A673 (cell line): ENCODE data around the gene SDE2. TPM values are rescaled to one million over a fixed set of nuclear protein-coding genes. Genes with fewer than 3 reads are reported as not detected.
A peak's percentile ranks its signal among the peaks of the same experiment; 100 is the strongest.

Experiments
- Bru-seq: library from RNA; stranded (reverse); fragments of 400-500 nt; gene quantifications from one replicate; lab custom pipeline; 2021; lab: Mats Ljungman, UMichigan
- BruChase-seq, 2 experiments: library from RNA; stranded (reverse); fragments of 400-500 nt; gene quantifications; one replicate each; lab custom pipeline; 2021; lab: Mats Ljungman, UMichigan
- BruUV-seq: library from RNA; stranded (reverse); fragments of 400-500 nt; replicated peaks from 2 replicates; lab custom pipeline; 2021; lab: Mats Ljungman, UMichigan
- CTCF ChIA-PET: fragments of 300-600 bp; sonication (Branson Sonifier 250); formaldehyde crosslinking; loops from one replicate; lab custom pipeline; 2022; ENCODE audit warnings: antibody characterized with exemption; lab: Charles Lee
- POLR2A ChIA-PET: fragments of 300-600 bp; sonication (Branson Sonifier 250); formaldehyde crosslinking; loops from one replicate; lab custom pipeline; 2022; ENCODE audit warnings: antibody characterized with exemption; ENCODE audit not compliant: low non-redundant PET; lab: Charles Lee
- DNase-seq: peaks from one replicate; pipeline ENCODE4 v3.0.0-alpha.2; 2015; ENCODE audit warnings: low spot score
- H3K27ac ChIP-seq: fragments of 200-600 bp; sonication (generic); 2 replicates; pipeline ENCODE4 v1.5.1; 2016; ENCODE audit warnings: mixed run types, low read depth, mild to moderate bottlenecking, mixed read lengths, antibody characterized with exemption, low read length; ENCODE audit not compliant: poor library complexity, severe bottlenecking
- H3K27me3 ChIP-seq: fragments of 200-600 bp; sonication (generic); replicated peaks from 2 replicates; pipeline ENCODE4 v1.6.1; 2017; ENCODE audit warnings: mixed run types, low read depth, mild to moderate bottlenecking, mixed read lengths, antibody characterized with exemption, low read length; ENCODE audit not compliant: insufficient read depth, poor library complexity
- H3K36me3 ChIP-seq: fragments of 200-600 bp; sonication (generic); 2 replicates; pipeline ENCODE4 v1.6.1; 2016; ENCODE audit warnings: mixed run types, mild to moderate bottlenecking, mixed read lengths, antibody characterized with exemption, low read length; ENCODE audit not compliant: insufficient read depth, poor library complexity, severe bottlenecking
- H3K4me1 ChIP-seq: fragments of 200-600 bp; sonication (generic); 2 replicates; pipeline ENCODE4 v1.6.1; 2017; ENCODE audit warnings: mixed run types, mild to moderate bottlenecking, mixed read lengths, antibody characterized with exemption, low read length; ENCODE audit not compliant: insufficient read depth, poor library complexity, severe bottlenecking
- H3K4me3 ChIP-seq: fragments of 200-600 bp; sonication (generic); 2 replicates; pipeline ENCODE4 v1.5.1; 2016; ENCODE audit warnings: low read depth, mixed run types, mild to moderate bottlenecking, mixed read lengths, low read length; ENCODE audit not compliant: poor library complexity, severe bottlenecking
- H3K9me3 ChIP-seq: fragments of 200-600 bp; sonication (generic); 2 replicates; pipeline ENCODE4 v1.6.1; 2016; ENCODE audit warnings: mixed run types, low read depth, mild to moderate bottlenecking, mixed read lengths, antibody characterized with exemption, low read length; ENCODE audit not compliant: poor library complexity, severe bottlenecking
- EZH2 ChIP-seq: fragments of 200-600 bp; sonication (generic); IDR thresholded peaks from 2 replicates; pipeline ENCODE4 v1.6.1; 2017; ENCODE audit warnings: borderline replicate concordance, low read depth, mild to moderate bottlenecking, mixed read lengths, antibody characterized with exemption, low read length; ENCODE audit not compliant: poor library complexity, severe bottlenecking
- intact Hi-C: fragments of 100-400 bp; cut with micrococcal nuclease; formaldehyde crosslinking; loops from one replicate; pipeline ENCODE4 v1.10.0; 2022; ENCODE audit not compliant: unreplicated experiment
- long read RNA-seq: library from polyadenylated mRNA; stranded (forward); transcript quantifications from one replicate; pipeline ENCODE4 v2.0.0, GENCODE V29; 2022
- total RNA-seq: library from RNA; stranded (reverse); gene quantifications from 2 replicates; pipeline ENCODE4 v1.2.3, GENCODE V29; 2021
- TF ChIP-seq, protein P1 (sequence below): fragments of 300-800, 200-600 bp; sonication (generic); conservative IDR thresholded peaks from 2 replicates; pipeline ENCODE4 v1.5.1; 2017; ENCODE audit warnings: low read depth, mild to moderate bottlenecking, antibody characterized with exemption, low read length, moderate library complexity, mixed read lengths

SDE2 gene
- total RNA-seq = 26.7 and 27.7 TPM in 2 replicates
- Bru-seq, nascent RNA = percentile 88 among the genes with signal in this experiment
- BruChase-seq, experiment 1, labeled RNA remaining after a 2-hour chase = percentile 97 among the genes with signal in this experiment
- percentile 86 among the genes with signal in this experiment for BruChase-seq, experiment 2, labeled RNA remaining after a 6-hour chase
- long read RNA-seq, transcript SDE2-201 (7 exons, 3,975 nt) = major isoform, 27 of 33 reads
- long read RNA-seq, partial matches to known transcripts = 0 of 33 reads
- long read RNA-seq, other reads (novel, unspliced or antisense) = 6 of 33 reads

DNA sequence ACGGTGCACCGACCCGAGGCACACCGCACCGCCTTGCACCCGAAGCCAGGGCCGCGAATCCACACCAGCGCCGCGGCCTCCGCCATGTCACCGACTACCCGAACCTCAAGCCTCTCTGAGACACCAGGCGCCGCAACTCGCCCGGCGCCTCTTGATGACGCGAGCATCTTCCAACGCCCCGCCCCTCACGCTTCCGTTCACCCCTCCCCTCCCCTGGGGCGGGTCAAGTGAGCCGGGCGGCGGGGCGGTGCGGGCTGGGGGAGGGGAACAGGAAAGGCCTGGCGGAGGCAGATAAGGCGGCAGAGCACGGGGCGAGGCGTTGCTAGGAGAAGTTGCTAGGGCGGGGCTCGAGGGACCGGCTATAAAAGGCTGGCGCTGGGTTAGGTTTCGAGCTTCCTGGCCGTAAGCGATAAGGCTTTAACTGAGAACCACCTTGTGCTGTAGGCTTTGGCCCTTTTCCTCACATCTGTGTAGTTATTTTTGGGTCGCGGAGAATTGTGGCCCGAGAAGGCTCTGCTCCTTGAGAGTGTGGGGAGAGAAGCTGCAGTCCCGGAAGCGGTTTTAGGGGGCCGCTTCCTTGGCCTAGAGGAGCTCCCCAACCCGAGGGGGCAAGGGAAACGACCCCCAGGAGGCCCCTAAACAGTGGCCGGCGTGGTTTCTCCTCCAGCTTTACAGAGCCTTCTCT, at the start of gene SDE2:
SDE2 (minus strand) TSS at position 117 of the 685 bp plus-strand sequence; CDS start at position 86, 31 bp downstream.
- Histone ChIP-seq H3K9me3 (no peaks in the 10 kb centered on the region), H3K4me1 (peaks cover 41% of the 10 kb centered on the region), H3K36me3 (peaks cover 10% of the 10 kb centered on the region), H3K27ac (peak within 1 kb of the TSS; percentile 87), H3K27me3 (no peaks in the 10 kb centered on the region), H3K4me3 (peak within 1 kb of the TSS; percentile 92)
- ChIA-PET POLR2A (interaction anchor here (0.7 to 1.2 kb wide), 2 partner anchors 63 to 471 kb away, joined by 3 to 14 read pairs; partner anchors contain the start of gene H3-3A), CTCF (interaction anchor here (1.0 to 1.7 kb wide), 2 partner anchors 12 to 65 kb away, joined by 6 to 7 read pairs; no protein-coding TSS in a partner anchor)
- intact Hi-C loops = loop anchor here (1.0 to 5.0 kb wide), 2 partner anchors 63 to 123 kb away; partner anchors contain the start of gene H3-3A
- TF ChIP-seq, protein P1, sequence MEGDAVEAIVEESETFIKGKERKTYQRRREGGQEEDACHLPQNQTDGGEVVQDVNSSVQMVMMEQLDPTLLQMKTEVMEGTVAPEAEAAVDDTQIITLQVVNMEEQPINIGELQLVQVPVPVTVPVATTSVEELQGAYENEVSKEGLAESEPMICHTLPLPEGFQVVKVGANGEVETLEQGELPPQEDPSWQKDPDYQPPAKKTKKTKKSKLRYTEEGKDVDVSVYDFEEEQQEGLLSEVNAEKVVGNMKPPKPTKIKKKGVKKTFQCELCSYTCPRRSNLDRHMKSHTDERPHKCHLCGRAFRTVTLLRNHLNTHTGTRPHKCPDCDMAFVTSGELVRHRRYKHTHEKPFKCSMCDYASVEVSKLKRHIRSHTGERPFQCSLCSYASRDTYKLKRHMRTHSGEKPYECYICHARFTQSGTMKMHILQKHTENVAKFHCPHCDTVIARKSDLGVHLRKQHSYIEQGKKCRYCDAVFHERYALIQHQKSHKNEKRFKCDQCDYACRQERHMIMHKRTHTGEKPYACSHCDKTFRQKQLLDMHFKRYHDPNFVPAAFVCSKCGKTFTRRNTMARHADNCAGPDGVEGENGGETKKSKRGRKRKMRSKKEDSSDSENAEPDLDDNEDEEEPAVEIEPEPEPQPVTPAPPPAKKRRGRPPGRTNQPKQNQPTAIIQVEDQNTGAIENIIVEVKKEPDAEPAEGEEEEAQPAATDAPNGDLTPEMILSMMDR = no peak
- no peak for TF ChIP-seq EZH2
- peak; percentile 99 for DNase-seq
- BruUV-seq = no TSS peak

DNA sequence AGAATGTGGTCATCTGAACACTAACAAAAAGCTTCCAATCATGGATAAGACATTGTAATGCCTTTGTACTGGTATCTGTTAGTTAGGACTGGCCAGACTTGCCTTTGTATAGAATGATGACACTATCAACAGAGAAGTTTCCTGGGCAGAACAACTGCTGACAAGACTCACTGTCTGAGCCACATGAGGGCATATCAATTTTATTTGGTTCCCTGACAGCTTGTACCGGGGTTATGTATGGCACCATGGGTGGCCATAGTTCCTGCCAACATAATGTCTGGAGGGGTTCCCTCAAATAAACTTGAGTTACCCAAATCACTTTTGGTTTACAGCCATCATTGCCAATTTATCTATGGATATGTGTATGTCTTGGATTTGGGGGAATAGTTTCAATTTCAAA, 49.7 kb upstream of the SDE2 start:
- Histone ChIP-seq H3K36me3 (no peaks in the 10 kb centered on the region), H3K9me3 (no peaks in the 10 kb centered on the region), H3K4me3 (no peak overlapping the region), H3K27me3 (no peaks in the 10 kb centered on the region), H3K4me1 (no peaks in the 10 kb centered on the region), H3K27ac (no peak overlapping the region)
- DNase-seq = no peak
- no TSS peak for BruUV-seq
- ChIA-PET CTCF (no interaction called here), POLR2A (no interaction called here)
- TF ChIP-seq, protein P1 = no peak
- TF ChIP-seq EZH2 = no peak
- intact Hi-C loops = no loop called here

DNA sequence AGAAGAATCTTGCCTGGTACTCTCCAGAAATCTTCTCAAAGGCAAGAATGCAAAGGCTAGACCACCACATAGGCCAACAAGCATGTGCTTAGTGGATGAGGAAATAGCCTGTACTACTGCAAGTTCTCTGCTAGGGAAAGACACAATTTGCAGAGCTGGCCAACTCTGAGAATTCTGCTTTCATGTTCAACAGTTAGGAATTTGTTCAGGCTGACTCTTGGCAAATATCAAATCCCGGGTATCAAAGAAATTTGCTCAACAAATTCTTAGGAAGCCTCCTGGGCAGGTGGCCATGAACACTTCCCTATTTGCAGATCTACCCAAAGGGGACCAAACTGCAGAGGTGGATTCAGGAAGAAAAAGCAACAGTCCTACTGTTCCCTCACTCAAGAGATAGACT, 48.4 kb upstream of the SDE2 start:
- Histone ChIP-seq H3K36me3 (no peaks in the 10 kb centered on the region), H3K4me1 (no peaks in the 10 kb centered on the region), H3K27ac (no peak overlapping the region), H3K4me3 (no peak overlapping the region), H3K27me3 (no peaks in the 10 kb centered on the region), H3K9me3 (no peaks in the 10 kb centered on the region)
- ChIA-PET POLR2A (no interaction called here), CTCF (interaction anchor here (0.7 kb wide), 1 partner anchor 465 kb away, joined by 3 read pairs; no protein-coding TSS in a partner anchor)
- BruUV-seq = no TSS peak
- TF ChIP-seq EZH2 = no peak
- TF ChIP-seq, protein P1 = no peak
- DNase-seq = no peak
- intact Hi-C loops = no loop called here
